H1 (cell line): ENCODE results near the gene C11orf58. TPM values are rescaled to one million over a fixed set of nuclear protein-coding genes. Genes with fewer than 3 reads are reported as not detected.

Experiments
- CTCF ChIA-PET: fragments of 300-600 bp; sonication (Branson Sonifier 250); formaldehyde crosslinking; loops from one replicate; lab custom pipeline; 2021; ENCODE audit not compliant: partially characterized antibody; lab: Charles Lee
- POLR2A ChIA-PET: fragments of 300-600 bp; sonication (Branson Sonifier 250); formaldehyde crosslinking; loops from one replicate; lab custom pipeline; 2021; ENCODE audit warnings: inconsistent platforms; ENCODE audit not compliant: partially characterized antibody; lab: Charles Lee
- DNase-seq, 2 experiments: peaks; one replicate each; pipeline versions ENCODE4 v3.0.0 to v3.0.0-alpha.2; 2010 to 2022; ENCODE audit warnings: low spot score in 2 of 2, low read depth in 1 of 2, mixed read lengths in 1 of 2
- FAIRE-seq: peaks from 2 replicates; lab custom pipeline; 2011; peaks lifted over from hg19 to GRCh38; lab: Jason Lieb, UNC
- H2AFZ ChIP-seq: 2 replicates; pipeline ENCODE4 v1.8.1; 2012; ENCODE audit warnings: low read length, inconsistent platforms
- H2AK5ac ChIP-seq: 2 replicates; pipeline ENCODE4 v1.6.1; 2013; ENCODE audit warnings: low read depth, low read length
- H2BK120ac ChIP-seq: replicated peaks from 2 replicates; pipeline ENCODE3; 2013; ENCODE audit warnings: low read depth, low read length, inconsistent platforms
- H2BK12ac ChIP-seq: 2 replicates; pipeline ENCODE4 v1.6.1; 2013; ENCODE audit warnings: low read depth, low read length
- H2BK15ac ChIP-seq: 2 replicates; pipeline ENCODE4 v1.6.1; 2013; ENCODE audit warnings: low read length
- H2BK20ac ChIP-seq: 2 replicates; pipeline ENCODE4 v1.6.1; 2013; ENCODE audit warnings: low read length
- H2BK5ac ChIP-seq: 2 replicates; pipeline ENCODE4 v1.6.1; 2013; ENCODE audit warnings: low read depth, low read length
- H3K14ac ChIP-seq: 2 replicates; pipeline ENCODE4 v1.6.1; 2013; ENCODE audit warnings: inconsistent platforms; ENCODE audit not compliant: insufficient read length
- H3K18ac ChIP-seq: 2 replicates; pipeline ENCODE4 v1.6.1; 2013; ENCODE audit warnings: low read length; ENCODE audit errors: extremely low read depth
- H3K23ac ChIP-seq: 2 replicates; pipeline ENCODE4 v1.6.1; 2013; ENCODE audit warnings: inconsistent platforms; ENCODE audit not compliant: insufficient read length
- H3K23me2 ChIP-seq: 2 replicates; pipeline ENCODE4 v1.6.1; 2013; ENCODE audit warnings: low read depth, low read length
- H3K27ac ChIP-seq: 2 replicates; pipeline ENCODE4 v1.6.1; 2011; ENCODE audit warnings: low read depth, low read length, inconsistent platforms
- H3K27me3 ChIP-seq, 4 experiments: replicated peaks in 1 of 4; 1 replicate in 1 of 4; 2 replicates in 3 of 4; pipeline versions ENCODE4 v1.6.1 to v1.8.1; 2011 to 2013; ENCODE audit warnings: low read length in 3 of 4, mild to moderate bottlenecking in 3 of 4, inconsistent platforms in 2 of 4, mixed read lengths in 2 of 4, moderate library complexity in 1 of 4; ENCODE audit not compliant: control insufficient read depth in 3 of 4, insufficient read depth in 3 of 4; ENCODE audit errors: extremely low read depth in 1 of 4
- H3K36me3 ChIP-seq, 4 experiments: 2 replicates each; pipeline versions ENCODE4 v1.6.1 to v1.8.1; 2011 to 2013; ENCODE audit warnings: mild to moderate bottlenecking in 4 of 4, low read length in 3 of 4, moderate library complexity in 2 of 4, control low read depth in 1 of 4, inconsistent platforms in 1 of 4; ENCODE audit not compliant: insufficient read depth in 4 of 4, control insufficient read depth in 2 of 4
- H3K4ac ChIP-seq: replicated peaks from 2 replicates; pipeline ENCODE3; 2013; ENCODE audit warnings: low read length, low read depth, mixed read lengths, inconsistent platforms; ENCODE audit not compliant: insufficient read length
- H3K4me1 ChIP-seq, 4 experiments: replicated peaks in 1 of 4; 1 replicate in 1 of 4; 2 replicates in 3 of 4; pipeline versions ENCODE4 v1.6.1 to v1.8.1; 2011 to 2013; ENCODE audit warnings: low read length in 3 of 4, inconsistent platforms in 2 of 4, mixed read lengths in 1 of 4; ENCODE audit not compliant: insufficient read depth in 4 of 4, control insufficient read depth in 3 of 4
- H3K4me2 ChIP-seq, 2 experiments: 2 replicates each; pipeline versions ENCODE4 v1.6.1 to v1.8.1; 2011 to 2013; ENCODE audit warnings: low read depth in 2 of 2, low read length in 2 of 2, control low read depth in 1 of 2, inconsistent platforms in 1 of 2, mild to moderate bottlenecking in 1 of 2; ENCODE audit not compliant: insufficient read depth in 1 of 2
- H3K4me3 ChIP-seq, 4 experiments: fragments of 200-600, 300-600 bp in 1 of 4; sonication (generic), shearing (Covaris generic), sonication (Bioruptor Twin) in 1 of 4; 2 replicates each; pipeline versions ENCODE4 v1.5.1 to v1.8.1; 2011 to 2016; ENCODE audit warnings: low read length in 4 of 4, low read depth in 3 of 4, control low read depth in 2 of 4, inconsistent platforms in 2 of 4, mild to moderate bottlenecking in 2 of 4, mixed read lengths in 1 of 4, moderate library complexity in 1 of 4; ENCODE audit not compliant: insufficient read depth in 2 of 4; ENCODE audit errors: extremely low read depth in 1 of 4
- H3K56ac ChIP-seq: replicated peaks from 2 replicates; pipeline ENCODE3; 2013; ENCODE audit warnings: low read depth, mild to moderate bottlenecking, mixed read lengths, low read length, inconsistent platforms; ENCODE audit not compliant: insufficient read length
- H3K79me1 ChIP-seq: 2 replicates; pipeline ENCODE4 v1.6.1; 2013; ENCODE audit warnings: low read depth, low read length, control low read depth
- H3K79me2 ChIP-seq, 2 experiments: 2 replicates each; pipeline versions ENCODE4 v1.6.1 to v1.8.1; 2012 to 2013; ENCODE audit warnings: low read length in 2 of 2, mild to moderate bottlenecking in 2 of 2, inconsistent platforms in 1 of 2; ENCODE audit not compliant: insufficient read depth in 2 of 2, control insufficient read depth in 1 of 2
- H3K9ac ChIP-seq, 4 experiments: replicated peaks in 1 of 4; 1 replicate in 1 of 4; 2 replicates in 3 of 4; pipeline versions ENCODE4 v1.6.1 to v1.8.1; 2011 to 2013; ENCODE audit warnings: low read depth in 3 of 4, low read length in 3 of 4, control low read depth in 2 of 4, mild to moderate bottlenecking in 2 of 4, moderate library complexity in 2 of 4, inconsistent platforms in 1 of 4; ENCODE audit errors: extremely low read depth in 1 of 4
- H3K9me3 ChIP-seq, 2 experiments: 2 replicates each; pipeline versions ENCODE4 v1.6.1 to v1.8.1; 2012 to 2013; ENCODE audit warnings: mild to moderate bottlenecking in 2 of 2, moderate library complexity in 2 of 2, control low read depth in 1 of 2, inconsistent platforms in 1 of 2, low read depth in 1 of 2, low read length in 1 of 2, mixed read lengths in 1 of 2; ENCODE audit not compliant: insufficient read depth in 2 of 2
- H4K20me1 ChIP-seq, 2 experiments: replicated peaks in 1 of 2; 2 replicates each; pipeline versions ENCODE3 to v1.8.1; 2011 to 2013; ENCODE audit warnings: inconsistent platforms in 2 of 2, low read length in 2 of 2, mild to moderate bottlenecking in 1 of 2; ENCODE audit not compliant: insufficient read depth in 2 of 2, control insufficient read depth in 1 of 2
- H4K5ac ChIP-seq: 2 replicates; pipeline ENCODE4 v1.6.1; 2013; ENCODE audit warnings: low read length, low read depth, mixed read lengths, inconsistent platforms; ENCODE audit not compliant: insufficient read length
- H4K8ac ChIP-seq: 2 replicates; pipeline ENCODE4 v1.8.0; 2013; ENCODE audit warnings: mild to moderate bottlenecking, moderate library complexity, low read length, inconsistent platforms; ENCODE audit not compliant: insufficient read depth; ENCODE audit errors: extremely low read depth
- H4K91ac ChIP-seq: replicated peaks from 2 replicates; pipeline ENCODE3; 2013; ENCODE audit warnings: low read length, mixed read lengths, inconsistent platforms; ENCODE audit not compliant: insufficient read length
- JUN ChIP-seq: IDR thresholded peaks from 2 replicates; pipeline ENCODE4 v1.6.1; 2011; ENCODE audit warnings: low read depth, mild to moderate bottlenecking, improper control_type of control experiment, low read length
- SIN3A ChIP-seq, 2 experiments: IDR thresholded peaks in 1 of 2; conservative IDR thresholded peaks in 1 of 2; 2 replicates each; pipeline ENCODE4 v1.6.1; 2011 to 2012; ENCODE audit warnings: low read length in 2 of 2, improper control_type of control experiment in 1 of 2, low read depth in 1 of 2, mild to moderate bottlenecking in 1 of 2
- WGBS, 2 experiments: shearing (Covaris generic) in 1 of 2; methylation state at CpG; one replicate each; pipeline versions ENCODE4 v1.1.6 to v1.1.7; 2013 to 2015; ENCODE audit warnings: low lambda C conversion rate in 2 of 2, mixed read lengths in 2 of 2, inconsistent platforms in 1 of 2, low coverage in 1 of 2, missing lambda C conversion rate in 1 of 2; ENCODE audit not compliant: insufficient replicate concordance in 2 of 2, insufficient coverage in 1 of 2, insufficient read length in 1 of 2; ENCODE audit errors: extremely low coverage in 1 of 2, missing lambda C conversion rate in 1 of 2; 5-methylcytosine and 5-hydroxymethylcytosine counted together
- polyA plus RNA-seq, 7 experiments: library from polyadenylated mRNA; depleted of rRNA in 3 of 7; stranded (reverse) in 5 of 7; unstranded in 2 of 7; fragments of >200 nt in 5 of 7; fragments of 200-250 nt in 2 of 7; gene quantifications; 1 replicate in 5 of 7; 2 replicates in 1 of 7; 4 replicates in 1 of 7; pipeline versions ENCODE4 v1.2.1 to v1.2.3, GENCODE V29; 2011 to 2013; ENCODE audit warnings: missing spikeins in 2 of 7, mixed read lengths in 2 of 7
- total RNA-seq: library from RNA; stranded (reverse); fragmentation: NEBNext Ultra II Directional; extraction: Animal tissue kit (Norgen Biotek cat#: 25700); gene quantifications from 2 replicates; pipeline ENCODE4 v1.2.1, GENCODE V29; 2021
- TF ChIP-seq, protein P1 (sequence below): IDR thresholded peaks from 2 replicates; pipeline ENCODE4 v1.6.1; 2012; ENCODE audit warnings: inconsistent platforms

The C11orf58 gene
- total and polyA plus RNA-seq, 2 of the 8 experiments (the other 6 are each of a cell fraction or from before 2014, with no cell fraction given): 70.7 to 181 TPM

GRCh38 chr11:16783321-16783801 lies 44.9 kb downstream of the C11orf58 start:
- Histone ChIP-seq H2BK20ac (no peak overlapping the region), H3K4ac (no peak overlapping the region), H3K4me2 (no peak overlapping the region), H4K91ac (no peak overlapping the region), H3K23me2 (peaks cover 3% of the 10 kb centered on the region; the same call in 1 of the 2 replicates), H3K18ac (no peak overlapping the region), H4K20me1 (peaks cover 0 to 4% of the 10 kb centered on the region in 2 experiments), H2AK5ac (no peak overlapping the region), H2BK15ac (no peak overlapping the region), H3K56ac (no peak overlapping the region), H3K14ac (no peak overlapping the region), H3K23ac (no peak overlapping the region), H3K27me3 (no peaks in the 10 kb centered on the region), H3K27ac (no peak overlapping the region), H3K4me1 (no peaks in the 10 kb centered on the region; a peak in 1 of 7 replicates), H3K4me3 (no peak overlapping the region), H2AFZ (no peak overlapping the region), H3K9me3 (no peaks in the 10 kb centered on the region), H3K9ac (no peak overlapping the region), H2BK120ac (no peak overlapping the region), H3K36me3 (peaks cover 0 to 4% (median 0%) of the 10 kb centered on the region in 4 experiments; a peak in 1 of 8 replicates), H3K79me2 (no peaks in the 10 kb centered on the region), H3K79me1 (no peaks in the 10 kb centered on the region), H2BK5ac (no peak overlapping the region; the same call in 1 of the 2 replicates), H4K5ac (no peak overlapping the region), H4K8ac (no peak overlapping the region), H2BK12ac (no peak overlapping the region)
- FAIRE-seq (no peak), DNase-seq (no peak)
- POLR2A ChIA-PET: interaction anchor here (1.3 to 1.4 kb wide), 2 partner anchors 17 to 294 kb away, joined by 4 read pairs; partner anchors contain the start of gene RPS13
- CTCF ChIA-PET: interaction anchor here (0.9 to 10.7 kb wide), 11 partner anchors 10 to 279 kb away, joined by 3 to 119 read pairs (median 8); no protein-coding TSS in a partner anchor
- 91% methylated on average over 19 of the region's 22 CpGs; no CpG with 5 or more reads in 1 of the 2 experiments for WGBS, 2 experiments
- TF ChIP-seq, protein P1, sequence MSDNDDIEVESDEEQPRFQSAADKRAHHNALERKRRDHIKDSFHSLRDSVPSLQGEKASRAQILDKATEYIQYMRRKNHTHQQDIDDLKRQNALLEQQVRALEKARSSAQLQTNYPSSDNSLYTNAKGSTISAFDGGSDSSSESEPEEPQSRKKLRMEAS: no peak
- TF ChIP-seq JUN: no peak
- no peak for TF ChIP-seq SIN3A (conservative IDR thresholded peaks at IDR 0.05 in 1 of 2, IDR thresholded peaks at IDR 0.05 in 1 of 2; ENCODE audit: low read depth in 1 of 2, low read length in 2 of 2)
